Ovary (tissue), 3 donors: ENCODE results near the gene TJP2.

Source experiments
- EP300 ChIP-seq: sonication (generic); formaldehyde crosslinking; IDR thresholded peaks from one replicate; pipeline ENCODE4 v1.6.1; 2017; ENCODE audit warnings: antibody characterized with exemption
- POLR2A ChIP-seq: fragments of 450-650 bp; IDR thresholded peaks from one replicate; pipeline ENCODE4 v1.6.1; 2017; ENCODE audit warnings: antibody characterized with exemption, mild to moderate bottlenecking, moderate library complexity
- TF ChIP-seq, protein P1 (sequence below), 3 donors: fragments of 450-650 bp in 2 of 3; fragments of 200-600 bp in 1 of 3; IDR thresholded peaks; one replicate each; pipeline versions ENCODE4 v1.5.1 to v1.8.0; 2016 to 2022; ENCODE audit warnings: antibody characterized with exemption in 3 of 3, mild to moderate bottlenecking in 1 of 3
- donor health status: DM: no; HTN: no; CAD: no.

- TF ChIP-seq, protein P1, sequence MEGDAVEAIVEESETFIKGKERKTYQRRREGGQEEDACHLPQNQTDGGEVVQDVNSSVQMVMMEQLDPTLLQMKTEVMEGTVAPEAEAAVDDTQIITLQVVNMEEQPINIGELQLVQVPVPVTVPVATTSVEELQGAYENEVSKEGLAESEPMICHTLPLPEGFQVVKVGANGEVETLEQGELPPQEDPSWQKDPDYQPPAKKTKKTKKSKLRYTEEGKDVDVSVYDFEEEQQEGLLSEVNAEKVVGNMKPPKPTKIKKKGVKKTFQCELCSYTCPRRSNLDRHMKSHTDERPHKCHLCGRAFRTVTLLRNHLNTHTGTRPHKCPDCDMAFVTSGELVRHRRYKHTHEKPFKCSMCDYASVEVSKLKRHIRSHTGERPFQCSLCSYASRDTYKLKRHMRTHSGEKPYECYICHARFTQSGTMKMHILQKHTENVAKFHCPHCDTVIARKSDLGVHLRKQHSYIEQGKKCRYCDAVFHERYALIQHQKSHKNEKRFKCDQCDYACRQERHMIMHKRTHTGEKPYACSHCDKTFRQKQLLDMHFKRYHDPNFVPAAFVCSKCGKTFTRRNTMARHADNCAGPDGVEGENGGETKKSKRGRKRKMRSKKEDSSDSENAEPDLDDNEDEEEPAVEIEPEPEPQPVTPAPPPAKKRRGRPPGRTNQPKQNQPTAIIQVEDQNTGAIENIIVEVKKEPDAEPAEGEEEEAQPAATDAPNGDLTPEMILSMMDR (IDR thresholded peaks at IDR 0.05) = no peak
- TF ChIP-seq POLR2A = no peak
- TF ChIP-seq EP300 = no peak
These were observed 129.3 kb downstream of the TJP2 start for GRCh38 chr9:69303331-69303730.
